ENCODE data around the gene LRRC37A2. TPM values are rescaled to one million over a fixed set of nuclear protein-coding genes. Genes with fewer than 3 reads are reported as not detected.

LRRC37A2 gene
- total and polyA plus RNA-seq, 2 of the 13 experiments (the other 11 are each of a cell fraction or from before 2014, with no cell fraction given): 3.4 to 4.1 TPM

Small RNAs within 50 kb of the gene (small RNA-seq; reads per million reads assigned to genes)
- 0 reads per million in 3 experiments for gene RN7SL199P (ENCODE audit: insufficient read depth in 2 of 3, insufficient read length in 3 of 3, low read depth in 2 of 3, low replicate concordance in 1 of 3)

Other genes starting within 250 kb of the LRRC37A2 start
- 0.67 and 0.97 TPM in 2 replicates for gene LRRC37A, start 217.3 kb upstream of the LRRC37A2 start, total RNA-seq (2016; rRNA removed; fragmentation: Illumina TruSeq; extraction: Trizol)
- 1.0 and 1.3 TPM in 2 replicates for gene LRRC37A, start 217.3 kb upstream of the LRRC37A2 start, polyA plus RNA-seq (2011; rRNA removed)
- gene ARL17B, start 150.7 kb upstream of the LRRC37A2 start, total RNA-seq (2016; rRNA removed; fragmentation: Illumina TruSeq; extraction: Trizol): 25.8 and 37.0 TPM in 2 replicates
- 13.9 and 14.2 TPM in 2 replicates for gene ARL17B, start 150.7 kb upstream of the LRRC37A2 start, polyA plus RNA-seq (2011; rRNA removed)
- 15.3 and 19.4 TPM in 2 replicates for gene ARL17A, start 67.2 kb downstream of the LRRC37A2 start, total RNA-seq (2016; rRNA removed; fragmentation: Illumina TruSeq; extraction: Trizol)
- gene ARL17A, start 67.2 kb downstream of the LRRC37A2 start, polyA plus RNA-seq (2011; rRNA removed): 17.5 and 18.8 TPM in 2 replicates
- gene NSF, start 78.2 kb downstream of the LRRC37A2 start, total RNA-seq (2016; rRNA removed; fragmentation: Illumina TruSeq; extraction: Trizol): 37.8 and 70.3 TPM in 2 replicates
- 21.0 and 21.9 TPM in 2 replicates for gene NSF, start 78.2 kb downstream of the LRRC37A2 start, polyA plus RNA-seq (2011; rRNA removed)

Measured in HepG2 (cell line).